Endothelial cell of umbilical vein (primary cell): ENCODE measurements around the gene SNHG17.

Experiments used
- CTCF ChIP-seq, 2 donors: IDR thresholded peaks; 1 replicate in 1 of 2; 2 replicates in 1 of 2; pipeline ENCODE4 v1.5.1; 2011; ENCODE audit warnings: low read length in 2 of 2, mild to moderate bottlenecking in 2 of 2, moderate library complexity in 2 of 2, control low read depth in 1 of 2, inconsistent platforms in 1 of 2, low read depth in 1 of 2; ENCODE audit not compliant: insufficient read depth in 1 of 2; ENCODE audit errors: extremely low read depth in 1 of 2
- EZH2 ChIP-seq: IDR thresholded peaks from 2 replicates; pipeline ENCODE4 v1.6.1; 2012; ENCODE audit warnings: borderline replicate concordance, low read depth, mild to moderate bottlenecking, moderate library complexity, low read length, inconsistent platforms; ENCODE audit not compliant: severe bottlenecking
- POLR2A ChIP-seq: IDR thresholded peaks from 2 replicates; pipeline ENCODE4 v1.6.1; 2012; ENCODE audit warnings: low read depth, mild to moderate bottlenecking, control low read depth, low read length

- TF ChIP-seq CTCF (IDR thresholded peaks at IDR 0.05; ENCODE audit: extremely low read depth in 1 of 2, insufficient read depth in 1 of 2, low read depth in 1 of 2, low read length in 2 of 2) (no peak), EZH2 (no peak), POLR2A (no peak)
Observed at GRCh38 chr20:38405132-38405531, 30.0 kb downstream of the SNHG17 start.
